Measurements from ENCODE around the gene PTPRD.

Gene PTPRD

GRCh38 chr9:8903077-8903476 lies 1709.7 kb downstream of the PTPRD start:
- TF ChIP-seq, protein P1, sequence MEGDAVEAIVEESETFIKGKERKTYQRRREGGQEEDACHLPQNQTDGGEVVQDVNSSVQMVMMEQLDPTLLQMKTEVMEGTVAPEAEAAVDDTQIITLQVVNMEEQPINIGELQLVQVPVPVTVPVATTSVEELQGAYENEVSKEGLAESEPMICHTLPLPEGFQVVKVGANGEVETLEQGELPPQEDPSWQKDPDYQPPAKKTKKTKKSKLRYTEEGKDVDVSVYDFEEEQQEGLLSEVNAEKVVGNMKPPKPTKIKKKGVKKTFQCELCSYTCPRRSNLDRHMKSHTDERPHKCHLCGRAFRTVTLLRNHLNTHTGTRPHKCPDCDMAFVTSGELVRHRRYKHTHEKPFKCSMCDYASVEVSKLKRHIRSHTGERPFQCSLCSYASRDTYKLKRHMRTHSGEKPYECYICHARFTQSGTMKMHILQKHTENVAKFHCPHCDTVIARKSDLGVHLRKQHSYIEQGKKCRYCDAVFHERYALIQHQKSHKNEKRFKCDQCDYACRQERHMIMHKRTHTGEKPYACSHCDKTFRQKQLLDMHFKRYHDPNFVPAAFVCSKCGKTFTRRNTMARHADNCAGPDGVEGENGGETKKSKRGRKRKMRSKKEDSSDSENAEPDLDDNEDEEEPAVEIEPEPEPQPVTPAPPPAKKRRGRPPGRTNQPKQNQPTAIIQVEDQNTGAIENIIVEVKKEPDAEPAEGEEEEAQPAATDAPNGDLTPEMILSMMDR (IDR thresholded peaks at IDR 0.05; ENCODE audit: low read depth, low read length, missing control alignments), result no peak
- DNase-seq (ENCODE audit: extremely low read depth, low read depth), result no peak
- no peak overlapping the region for H3K4me3 ChIP-seq (replicated peaks; ENCODE audit: low read depth, low read length)

DNA sequence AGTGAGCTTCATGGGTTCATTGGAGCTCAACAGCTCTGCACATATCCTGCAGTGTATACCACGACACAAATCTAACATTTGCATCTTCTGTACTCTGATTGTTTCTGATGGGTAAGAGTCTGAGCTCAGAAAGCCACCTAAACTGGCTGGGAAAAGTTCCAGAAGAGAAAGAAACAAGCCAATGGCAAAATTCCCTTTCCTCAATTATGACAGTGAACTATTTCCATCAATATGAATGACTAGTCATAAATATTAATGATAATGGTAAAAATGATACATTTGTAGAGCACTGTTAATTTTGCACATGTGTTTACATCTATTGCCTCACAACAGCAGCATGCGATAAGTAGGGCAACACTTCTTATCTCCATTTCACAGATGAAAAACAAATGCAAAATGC lies 1711.7 kb downstream of the PTPRD start:
- DNase-seq (ENCODE audit: extremely low read depth, low read depth), result no peak
- TF ChIP-seq, protein P1 (IDR thresholded peaks at IDR 0.05; ENCODE audit: low read depth, low read length, missing control alignments), result no peak
- H3K4me3 ChIP-seq (replicated peaks; ENCODE audit: low read depth, low read length), result no peak overlapping the region

GRCh38 chr9:8899511-8899910 lies 1713.3 kb downstream of the PTPRD start:
- DNase-seq (ENCODE audit: extremely low read depth, low read depth), result no peak
- no peak overlapping the region for H3K4me3 ChIP-seq (replicated peaks; ENCODE audit: low read depth, low read length)
- TF ChIP-seq, protein P1 (IDR thresholded peaks at IDR 0.05; ENCODE audit: low read depth, low read length, missing control alignments), result no peak

GRCh38 chr9:8895861-8896224 lies 1717.0 kb downstream of the PTPRD start:
- no peak for DNase-seq (ENCODE audit: extremely low read depth, low read depth)
- H3K4me3 ChIP-seq (replicated peaks; ENCODE audit: low read depth, low read length), result no peak overlapping the region
- TF ChIP-seq, protein P1 (IDR thresholded peaks at IDR 0.05; ENCODE audit: low read depth, low read length, missing control alignments), result peak; percentile 26

DNA sequence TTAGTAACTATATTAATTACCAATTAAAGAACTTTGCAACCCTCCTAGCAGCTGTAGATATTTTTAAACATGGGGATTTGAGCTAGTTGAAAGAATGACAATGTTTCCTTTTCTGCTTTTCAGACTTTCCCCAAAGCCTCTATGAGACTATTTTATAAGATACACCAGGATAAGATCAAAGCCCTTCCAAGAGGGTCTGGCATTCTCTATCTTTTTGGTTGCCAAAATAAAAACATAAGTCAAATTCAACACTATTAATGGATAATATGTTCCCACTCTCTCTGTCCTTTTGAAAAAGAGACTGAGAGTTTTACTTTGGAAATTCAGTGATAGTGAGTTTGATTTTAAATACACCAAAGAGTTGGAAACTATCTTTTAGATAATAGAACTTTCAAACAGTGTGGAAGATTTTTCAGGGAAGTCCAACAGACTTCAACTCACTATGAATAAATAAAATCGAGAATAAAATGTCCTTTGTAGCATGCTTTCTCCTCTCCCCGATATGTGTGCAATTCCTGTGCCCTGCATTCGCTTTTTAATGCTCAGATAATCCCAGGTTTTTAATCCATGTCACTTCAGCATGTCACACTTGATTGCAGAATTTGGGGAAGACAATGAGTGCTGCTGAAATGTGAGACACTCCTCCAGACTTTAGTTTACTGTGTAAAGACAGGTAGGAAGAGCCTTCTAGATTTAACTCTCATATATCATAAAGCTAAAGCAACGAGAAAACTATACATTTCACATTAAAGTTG lies 1717.5 kb downstream of the PTPRD start:
- no peak overlapping the region for H3K4me3 ChIP-seq (replicated peaks; ENCODE audit: low read depth, low read length)
- TF ChIP-seq, protein P1 (IDR thresholded peaks at IDR 0.05; ENCODE audit: low read depth, low read length, missing control alignments), result no peak
- no peak for DNase-seq (ENCODE audit: extremely low read depth, low read depth)

GRCh38 chr9:8890695-8891094 lies 1722.1 kb downstream of the PTPRD start:
- no peak overlapping the region for H3K4me3 ChIP-seq (replicated peaks; ENCODE audit: low read depth, low read length)
- no peak for DNase-seq (ENCODE audit: extremely low read depth, low read depth)
- TF ChIP-seq, protein P1 (IDR thresholded peaks at IDR 0.05; ENCODE audit: low read depth, low read length, missing control alignments), result no peak

DNA sequence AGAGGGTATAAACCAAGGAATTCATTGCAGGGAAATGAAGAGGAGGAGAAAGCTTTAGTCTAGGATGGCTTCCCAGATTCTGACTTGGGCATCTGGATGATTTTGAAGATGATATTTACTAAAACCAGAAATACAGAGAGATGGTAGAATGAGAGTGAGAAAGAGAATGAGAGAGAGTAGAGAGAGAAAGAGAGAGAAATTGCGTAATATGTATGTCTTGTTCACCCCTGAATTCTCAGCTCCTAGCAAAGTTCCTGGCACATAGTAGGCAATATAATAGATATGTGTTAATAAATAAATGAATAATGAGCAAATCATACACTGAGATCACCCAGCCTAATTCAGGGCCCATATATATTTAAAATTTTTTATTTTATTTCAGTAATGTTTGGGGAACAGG lies 1723.7 kb downstream of the PTPRD start:
- TF ChIP-seq, protein P1 (IDR thresholded peaks at IDR 0.05; ENCODE audit: low read depth, low read length, missing control alignments), result no peak
- H3K4me3 ChIP-seq (replicated peaks; ENCODE audit: low read depth, low read length), result no peak overlapping the region
- DNase-seq (ENCODE audit: extremely low read depth, low read depth), result no peak
